Stimulated activated CD4-positive, alpha-beta T cell treated with anti-CD3 and anti-CD28 coated beads, Interleukin-1b, Interleukin-23, amount 100 ng/mL, for 24 hours (primary cell): ENCODE measurements around the gene HEYL.
A peak's percentile ranks its signal among the peaks of the same experiment; 100 is the strongest.

Source experiments
- DNase-seq, 4 experiments: peaks; one replicate each; pipeline ENCODE4 v3.0.0-alpha.2; 2020; ENCODE audit warnings: low read depth in 4 of 4, low spot score in 1 of 4

Gene HEYL

DNA sequence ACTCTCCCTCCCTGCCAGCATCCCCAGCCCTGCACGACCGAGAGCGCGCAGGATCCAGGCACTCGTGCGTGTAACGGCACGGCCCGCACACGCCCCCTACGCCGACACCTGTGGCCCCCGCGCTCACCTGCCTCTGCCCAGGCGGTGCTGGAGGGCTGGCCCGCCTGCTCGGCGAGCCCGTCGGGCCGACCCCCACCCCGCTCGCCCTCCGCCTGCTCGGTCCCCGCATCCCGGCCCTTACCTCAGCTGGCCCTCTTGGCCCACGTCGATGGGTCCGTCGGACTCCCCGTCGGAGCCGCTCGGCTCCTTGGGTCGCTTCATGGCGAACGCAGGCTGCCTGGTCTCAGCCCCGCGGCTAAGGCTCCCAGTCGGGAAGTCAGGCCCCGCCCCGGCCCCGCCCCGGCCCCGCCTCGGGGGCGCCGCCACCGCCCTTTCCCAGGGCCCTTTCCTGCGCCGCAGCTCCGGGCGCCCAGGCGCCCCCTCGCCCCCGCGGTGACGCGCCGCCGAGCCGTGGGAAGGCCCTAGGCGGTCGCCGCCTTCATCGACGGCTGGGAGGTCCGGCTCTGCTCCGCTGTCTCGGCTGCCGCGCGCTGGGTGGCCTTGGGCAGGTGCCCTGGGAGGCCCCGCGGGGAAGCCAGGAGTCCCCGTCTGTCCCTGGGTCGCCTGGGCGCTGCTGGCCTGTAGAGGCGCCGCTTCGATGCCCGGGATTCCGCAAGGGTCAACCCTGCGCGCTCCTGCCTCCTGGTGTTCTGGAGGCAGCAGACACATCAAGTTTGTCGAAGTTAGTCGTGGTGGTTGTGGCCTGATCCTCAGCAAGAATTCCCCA, at the start of gene HEYL:
TSS of gene HEYL (minus strand) at position 339 of the 826 bp plus-strand sequence. CDS start at position 321, 18 bp downstream.
- DNase-seq: peak; percentile 21 to 77 (median 54)

DNA sequence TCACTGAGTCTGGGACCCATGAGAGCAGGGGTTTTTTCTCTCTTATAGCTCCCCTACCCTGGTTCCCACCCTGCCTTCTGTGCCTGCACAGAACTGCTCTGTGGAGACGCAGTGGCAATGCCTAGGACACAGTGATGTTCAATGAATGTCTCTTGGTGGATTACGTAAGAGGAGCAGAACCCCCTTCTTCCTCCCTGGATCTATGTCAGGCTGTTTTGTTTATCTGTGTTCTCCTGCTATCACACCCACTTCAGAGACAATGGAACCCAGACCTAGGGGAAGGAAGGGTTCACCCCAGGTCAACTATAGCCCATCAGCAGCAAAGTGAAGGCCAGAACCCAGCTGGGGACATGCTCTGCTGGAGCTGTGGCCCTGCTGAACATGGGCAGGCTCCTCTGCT, 49.8 kb upstream of the HEYL start:
- no peak for DNase-seq

DNA sequence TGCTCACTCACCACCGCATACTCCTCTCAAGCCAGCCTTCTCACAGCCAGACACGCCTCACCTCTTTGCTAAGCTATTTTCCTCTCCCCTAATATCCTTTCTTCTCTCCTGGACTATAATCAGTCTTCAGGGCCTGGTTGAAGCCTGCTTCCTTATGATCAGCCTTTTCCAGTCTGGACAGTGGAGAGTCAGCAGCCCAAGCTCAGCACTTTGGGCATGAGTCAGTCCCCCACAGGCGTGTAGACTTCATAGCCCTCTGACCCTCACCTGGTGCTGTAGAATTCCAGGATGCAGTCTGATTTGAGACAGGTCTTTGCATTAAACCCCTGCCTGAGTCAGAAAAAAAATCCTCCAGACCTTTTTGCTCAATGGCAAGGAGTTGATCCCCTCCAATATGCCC, 49.3 kb upstream of the HEYL start:
- no peak for DNase-seq

GRCh38 chr1:39687243-39687642, 47.8 kb upstream of the HEYL start:
- no peak for DNase-seq

GRCh38 chr1:39685071-39685470, 45.6 kb upstream of the HEYL start:
- DNase-seq: no peak

- no peak for DNase-seq
These were observed 44.8 kb upstream of the HEYL start for GRCh38 chr1:39684313-39684664.

- DNase-seq: no peak
These were observed 44.3 kb upstream of the HEYL start for GRCh38 chr1:39683591-39684312.

GRCh38 chr1:39681999-39682398, 42.6 kb upstream of the HEYL start:
- no peak for DNase-seq

- no peak for DNase-seq
These were observed 41.9 kb upstream of the HEYL start for GRCh38 chr1:39681294-39681693.

GRCh38 chr1:39680751-39681150, 41.3 kb upstream of the HEYL start:
- no peak for DNase-seq

DNA sequence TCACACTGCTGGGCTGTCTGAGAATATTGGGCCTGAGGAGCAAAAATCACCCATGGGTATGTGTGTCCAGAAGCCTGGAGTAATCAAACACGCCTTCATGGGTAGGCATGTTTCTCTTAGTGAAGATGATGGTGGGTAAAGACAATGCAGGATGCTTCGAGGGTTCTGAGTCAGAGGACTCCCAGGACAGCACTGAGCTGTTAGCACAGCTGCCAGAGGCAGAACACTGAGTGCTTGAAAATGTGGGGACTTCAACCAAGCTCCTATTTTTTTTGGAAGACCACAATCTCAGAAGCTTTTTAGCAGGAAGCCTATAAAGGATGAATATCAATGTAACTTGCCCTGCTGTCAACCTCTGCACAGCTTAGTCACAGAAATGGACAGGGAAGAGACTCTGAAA, 40.4 kb upstream of the HEYL start:
- no peak for DNase-seq

GRCh38 chr1:39678889-39679288, 39.4 kb upstream of the HEYL start:
- DNase-seq: no peak

DNA sequence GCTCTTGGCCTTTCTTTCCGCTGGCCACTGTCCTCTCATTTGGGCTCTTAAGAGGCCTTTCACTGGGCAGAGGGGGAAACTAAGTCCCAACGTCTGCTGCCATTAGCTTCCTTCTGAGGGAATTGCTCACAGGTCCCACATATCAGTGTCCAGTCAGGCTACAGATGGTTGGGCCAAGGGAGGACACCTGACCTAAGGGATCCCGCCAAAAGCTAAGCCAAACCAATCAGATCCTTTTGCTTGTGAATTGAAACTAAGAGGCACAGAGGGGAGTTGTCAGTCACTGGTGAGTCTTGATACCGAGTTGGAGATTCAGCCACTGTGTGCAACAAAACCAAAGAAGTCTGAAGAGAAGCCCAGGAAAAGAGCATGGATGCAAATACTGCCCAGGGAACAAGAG, 38.2 kb upstream of the HEYL start:
- no peak for DNase-seq

DNA sequence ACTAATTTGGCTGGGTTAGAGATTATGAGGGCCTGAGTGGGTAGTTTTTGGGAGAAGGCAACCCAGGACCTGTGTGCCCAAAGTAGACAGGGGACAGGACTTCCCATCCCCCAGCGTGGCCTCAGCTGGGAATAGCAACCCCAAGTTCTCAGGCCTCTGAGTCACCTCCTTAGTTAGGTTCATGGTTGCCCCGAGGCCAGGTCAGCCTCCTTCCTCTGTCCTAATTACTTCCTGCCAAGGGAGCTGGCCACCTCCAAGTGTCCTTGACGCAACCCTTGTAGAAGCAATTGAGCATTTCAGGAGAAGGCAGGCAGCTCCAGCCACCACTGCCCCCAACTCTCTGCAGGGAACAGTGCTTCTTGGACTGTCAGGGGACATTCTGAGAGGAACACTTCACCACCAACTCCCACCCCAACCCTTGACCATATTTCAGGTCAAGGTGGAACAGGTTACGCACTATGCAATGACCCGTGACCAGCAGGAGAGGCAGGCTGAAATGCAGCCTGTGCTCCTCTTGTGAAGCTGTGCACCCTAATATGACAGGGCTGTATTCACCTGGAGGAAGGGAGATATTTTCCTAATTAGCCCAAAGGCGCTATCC, 37.6 kb upstream of the HEYL start:
- DNase-seq: no peak

GRCh38 chr1:39675220-39675619, 35.8 kb upstream of the HEYL start:
- DNase-seq: no peak

DNA sequence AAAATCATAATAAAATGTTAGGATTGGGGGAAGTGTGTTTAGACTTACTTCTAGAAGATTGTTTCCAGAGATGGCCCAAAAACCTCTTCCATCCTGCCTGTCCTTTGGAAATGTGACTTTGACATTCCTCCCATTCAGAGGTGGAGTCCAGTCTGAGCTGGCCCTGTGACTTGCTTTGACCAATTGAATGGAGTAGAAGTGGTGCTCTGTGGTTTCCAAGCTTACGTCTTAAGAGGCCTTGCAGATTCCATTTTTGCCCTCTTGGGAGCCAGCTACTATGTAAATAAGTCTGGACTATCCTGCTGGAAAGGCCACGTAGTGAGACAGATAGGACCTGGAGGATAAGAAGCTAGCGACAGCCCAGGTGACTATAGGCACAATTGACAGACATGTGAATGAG, 33.8 kb upstream of the HEYL start:
- no peak for DNase-seq

- DNase-seq: no peak
These were observed 33.1 kb upstream of the HEYL start for GRCh38 chr1:39672551-39672947.

- no peak for DNase-seq
These were observed 32.5 kb upstream of the HEYL start, which contains the start of gene NT5C1A for GRCh38 chr1:39671793-39672550. NT5C1A (minus strand) TSS chr1:39672107; CDS start chr1:39672038, 69 bp downstream.

DNA sequence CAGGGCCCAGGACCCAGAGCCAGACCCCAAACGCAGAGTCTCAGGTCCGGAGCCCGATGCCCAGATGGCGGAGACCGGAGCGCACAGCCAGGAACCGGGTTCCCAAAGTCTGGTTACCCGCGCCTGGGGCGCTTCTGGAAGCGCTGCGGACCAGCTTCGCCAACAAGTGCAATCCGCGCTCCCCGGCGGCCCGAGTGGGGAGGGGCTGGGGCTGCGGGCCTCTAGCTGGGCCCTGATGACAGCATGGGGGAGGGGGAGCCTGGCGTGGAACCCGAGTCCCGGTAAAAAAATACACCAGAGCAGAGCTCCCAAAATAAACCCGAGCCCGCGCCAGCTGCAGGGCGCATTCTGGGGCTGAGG, 32.0 kb upstream of the HEYL start:
- DNase-seq: no peak

DNA sequence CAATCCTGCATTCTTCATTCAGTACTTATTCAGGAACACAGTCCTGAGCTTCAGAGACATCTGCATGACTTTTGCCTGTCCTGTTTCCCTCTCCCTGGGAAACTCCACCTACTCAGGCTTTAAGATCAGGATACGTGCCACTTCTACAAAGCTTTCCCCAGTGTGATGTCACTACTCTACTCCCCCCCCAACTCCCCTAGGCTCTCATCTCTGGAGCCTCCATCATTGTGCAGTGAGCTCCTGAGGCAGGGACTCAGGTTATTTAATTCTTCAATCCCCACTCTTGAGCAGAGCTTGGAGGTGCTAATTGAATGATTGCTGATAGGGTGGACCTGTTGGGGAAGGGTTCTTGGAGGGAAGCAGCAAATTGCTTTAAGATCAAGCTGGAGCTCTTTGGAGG, 31.2 kb upstream of the HEYL start:
- no peak for DNase-seq

DNA sequence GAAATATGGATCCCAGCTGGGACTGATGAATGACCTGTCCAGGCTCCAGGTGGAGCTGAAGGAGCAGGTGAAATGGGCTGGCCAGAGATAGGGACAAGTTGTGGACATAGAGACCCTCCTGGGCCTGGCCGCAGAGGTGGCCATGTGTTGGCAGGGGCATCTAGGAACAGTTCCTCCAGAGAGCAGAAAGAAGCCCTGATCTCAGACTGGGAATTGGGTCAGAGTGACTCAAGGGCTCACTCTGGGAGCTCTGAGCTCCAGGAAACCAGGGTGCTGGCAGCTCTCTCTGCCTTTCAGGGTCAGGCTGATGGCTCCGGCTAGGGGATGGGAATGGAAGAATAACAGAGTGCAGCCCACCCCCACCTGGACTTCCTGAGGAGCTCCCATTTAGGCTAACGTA, 29.5 kb upstream of the HEYL start:
- DNase-seq: no peak

DNA sequence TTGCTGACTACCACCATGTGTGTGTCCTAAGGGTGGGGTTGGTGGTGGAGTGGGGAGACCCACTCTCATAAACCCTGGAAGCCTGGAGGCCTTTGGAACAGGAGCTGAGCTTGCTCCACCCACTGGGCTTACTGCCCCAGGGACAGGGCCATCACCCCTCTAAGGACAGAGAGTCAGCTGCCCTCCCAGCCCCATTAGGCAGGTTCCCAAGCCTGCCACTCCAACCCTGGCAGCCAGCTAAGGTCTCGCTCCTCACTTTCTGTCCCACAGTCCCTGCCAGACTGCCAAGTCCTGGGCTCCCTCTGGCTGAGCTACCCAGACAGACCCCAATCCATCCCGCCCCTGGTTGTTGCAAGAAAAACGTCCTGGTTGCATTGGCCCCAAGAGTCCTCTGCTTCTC, 28.7 kb upstream of the HEYL start:
- DNase-seq: no peak
